ENCODE results near the gene DBN1. TPM values are rescaled to one million over a fixed set of nuclear protein-coding genes. Genes with fewer than 3 reads are reported as not detected.
A peak's percentile ranks its signal among the peaks of the same experiment; 100 is the strongest.
"Not testable (repeated sequence)": the region's sequence is repeated elsewhere in the genome, so short reads cannot be mapped to it uniquely, and the experiment has no call there.

The DBN1 gene
- polyA plus RNA-seq, 1 donor from 2014 or later, result 0.54 TPM

- Mint-ChIP-seq H3K9me3 (no peaks in the 10 kb centered on the region), H3K4me3 (peak overlapping the region; percentile 88 to 96 (median 92)), H3K4me1 (peaks cover 23 to 36% (median 26%) of the 10 kb centered on the region in 3 donors), H3K27me3 (no peaks in the 10 kb centered on the region), H3K27ac (peak overlapping the region; percentile 94 to 99 (median 95)), H3K36me3 (peaks cover 5% of the 10 kb centered on the region)
Measured at GRCh38 chr5:177425801-177426565, 47.5 kb downstream of the DBN1 start.

GRCh38 chr5:177425196-177425800 lies 48.1 kb downstream of the DBN1 start:
- H3K27me3 Mint-ChIP-seq, result no peaks in the 10 kb centered on the region
- H3K36me3 Mint-ChIP-seq, result peaks cover 5% of the 10 kb centered on the region
- H3K9me3 Mint-ChIP-seq, result no peaks in the 10 kb centered on the region
- H3K4me3 Mint-ChIP-seq, result peak overlapping the region; percentile 88 to 96 (median 92)
- peak overlapping the region; percentile 94 to 99 (median 95) for H3K27ac Mint-ChIP-seq
- H3K4me1 Mint-ChIP-seq, result peaks cover 19 to 30% (median 21%) of the 10 kb centered on the region in 3 donors

DNA sequence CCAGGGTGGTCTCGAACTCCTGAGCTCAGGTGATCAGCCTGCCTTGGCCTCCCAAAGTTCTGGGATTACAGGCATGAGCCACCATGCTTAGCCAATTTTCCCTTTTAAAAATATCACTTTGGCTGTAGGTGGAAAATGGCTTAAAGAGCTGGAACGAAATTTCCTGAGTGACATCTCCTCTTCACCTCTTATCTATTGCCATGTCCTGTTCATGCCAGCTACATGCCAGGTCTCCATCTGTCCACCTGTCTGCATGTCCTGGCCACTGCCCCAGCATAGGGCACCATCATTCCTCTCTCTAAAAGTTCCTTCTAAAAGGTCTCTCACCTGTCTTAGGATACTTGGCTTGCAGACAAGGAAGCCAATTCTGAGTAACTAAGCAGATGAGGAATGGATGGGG lies 49.8 kb downstream of the DBN1 start:
- Mint-ChIP-seq H3K27ac (no peak overlapping the region), H3K27me3 (no peaks in the 10 kb centered on the region), H3K9me3 (no peaks in the 10 kb centered on the region), H3K4me3 (no peak overlapping the region), H3K4me1 (peaks cover 8 to 14% (median 10%) of the 10 kb centered on the region in 3 donors), H3K36me3 (no peaks in the 10 kb centered on the region)

DNA sequence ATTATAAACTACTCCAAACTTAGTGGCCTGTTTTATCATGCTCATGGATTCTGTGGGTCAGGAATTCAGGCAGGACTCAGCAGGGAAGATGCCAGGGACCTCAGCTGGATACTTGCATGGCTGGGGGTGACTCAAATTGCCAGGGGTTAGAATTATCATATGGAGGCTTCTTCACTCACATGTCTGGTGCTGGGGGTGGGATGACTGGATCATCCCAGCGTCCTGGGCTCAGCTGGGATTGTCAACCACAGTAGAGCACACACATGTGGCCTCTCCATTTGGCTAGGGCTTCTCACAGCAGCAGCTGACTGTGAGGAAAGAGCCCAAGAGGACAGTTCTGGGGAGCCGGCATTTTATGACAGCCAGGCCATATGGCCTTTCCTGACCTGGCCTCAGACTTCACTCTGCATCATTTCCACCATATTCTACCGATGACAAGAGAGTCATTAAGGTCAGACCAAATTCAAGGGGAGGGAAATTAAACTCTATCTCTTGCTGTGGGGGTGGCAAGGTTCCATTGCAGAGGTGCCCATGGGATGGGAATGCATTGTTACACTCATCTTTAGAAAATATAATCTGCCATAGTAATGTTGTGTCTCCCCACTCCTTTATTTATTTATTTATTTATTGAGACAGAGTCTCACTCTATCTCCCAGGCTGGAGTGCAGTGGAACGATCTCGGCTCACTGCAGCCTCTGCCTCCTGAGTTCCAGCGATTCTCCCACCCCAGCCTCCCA lies 52.2 kb downstream of the DBN1 start:
- Mint-ChIP-seq H3K27me3 (no peaks in the 10 kb centered on the region), H3K4me3 (no peak overlapping the region), H3K4me1 (peaks cover 8 to 12% (median 9%) of the 10 kb centered on the region in 3 donors), H3K9me3 (no peaks in the 10 kb centered on the region), H3K36me3 (no peaks in the 10 kb centered on the region), H3K27ac (peak overlapping the region in 1 of 3 donors; percentile 20)

DNA sequence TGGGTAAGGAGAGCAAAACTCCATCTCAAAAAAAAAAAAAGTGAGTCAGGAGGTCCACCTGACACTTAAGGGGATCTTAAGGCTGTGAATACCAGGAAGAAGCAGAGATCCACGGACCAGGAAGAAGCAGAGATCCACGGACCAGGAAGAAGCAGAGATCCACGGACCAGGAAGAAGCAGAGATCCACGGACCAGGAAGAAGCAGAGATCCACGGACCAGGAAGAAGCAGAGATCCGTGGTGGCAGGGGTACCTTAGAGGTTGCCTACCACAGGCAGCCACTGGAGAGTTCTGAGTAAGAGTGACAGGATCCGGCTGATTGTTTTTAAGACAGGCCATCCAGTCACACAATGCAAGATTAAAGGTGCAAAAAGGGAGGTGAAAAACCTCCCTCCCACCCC lies 53.0 kb downstream of the DBN1 start:
- not testable (repeated sequence) for H3K27me3 Mint-ChIP-seq, H3K27ac Mint-ChIP-seq, H3K4me1 Mint-ChIP-seq, H3K9me3 Mint-ChIP-seq, H3K36me3 Mint-ChIP-seq
- peak overlapping the region in 1 of 4 donors; percentile 55 for H3K4me3 Mint-ChIP-seq

DNA sequence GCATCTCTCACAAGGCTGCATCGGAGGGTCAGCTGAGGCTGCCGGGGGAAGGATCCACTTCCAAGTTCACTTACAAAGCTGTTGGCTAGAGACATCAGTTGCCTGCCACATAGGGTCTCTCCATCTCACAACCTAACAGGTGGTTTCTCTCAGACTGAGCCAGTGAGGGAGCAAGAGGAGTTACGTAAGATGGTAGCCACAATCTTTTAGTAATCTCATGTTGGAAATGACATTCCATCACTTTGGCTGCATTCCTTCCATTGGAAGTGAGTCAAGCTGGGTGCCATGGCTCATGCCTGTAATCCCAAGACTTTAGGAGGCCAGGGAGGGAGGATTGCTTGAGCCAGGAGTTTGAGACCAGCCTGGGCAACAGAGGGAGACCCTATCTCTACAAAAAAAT lies 54.4 kb downstream of the DBN1 start:
- Mint-ChIP-seq H3K4me1 (peaks cover 0 to 4% (median 3%) of the 10 kb centered on the region in 3 donors), H3K4me3 (no peak overlapping the region), H3K9me3 (no peaks in the 10 kb centered on the region), H3K27ac (peak overlapping the region in 1 of 3 donors; percentile 19), H3K36me3 (no peaks in the 10 kb centered on the region), H3K27me3 (no peaks in the 10 kb centered on the region)

DNA sequence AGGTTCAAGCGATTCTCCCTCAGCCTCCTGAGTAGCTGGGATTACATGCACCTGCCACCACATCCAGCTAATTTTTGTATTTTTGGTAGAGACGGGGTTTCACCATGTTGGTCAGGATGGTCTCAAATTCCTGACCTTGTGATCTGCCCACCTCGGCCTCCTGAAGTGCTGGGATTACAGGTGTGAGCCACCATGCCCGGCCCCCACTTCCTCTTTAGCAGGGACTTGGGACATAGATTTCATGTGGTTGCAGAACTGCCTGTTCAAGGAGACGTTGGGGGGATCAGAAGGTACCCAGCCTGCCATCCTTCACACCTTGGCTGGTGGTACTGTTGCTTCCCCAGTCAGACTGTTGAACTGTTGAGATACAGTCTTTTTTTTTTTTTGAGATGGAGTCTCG lies 56.4 kb downstream of the DBN1 start:
- not testable (repeated sequence) for H3K9me3 Mint-ChIP-seq, H3K36me3 Mint-ChIP-seq, H3K27me3 Mint-ChIP-seq, H3K27ac Mint-ChIP-seq
- peak overlapping the region in 1 of 4 donors; percentile 9 for H3K4me3 Mint-ChIP-seq
- H3K4me1 Mint-ChIP-seq, result peaks cover 6 to 12% (median 11%) of the 10 kb centered on the region in 3 donors

- H3K4me3 Mint-ChIP-seq, result no peak overlapping the region
- no peaks in the 10 kb centered on the region for H3K9me3 Mint-ChIP-seq
- peaks cover 6 to 12% (median 11%) of the 10 kb centered on the region in 3 donors for H3K4me1 Mint-ChIP-seq
- peak overlapping the region in 1 of 3 donors; percentile 74 for H3K27ac Mint-ChIP-seq
- peaks cover under 1% of the 10 kb centered on the region for H3K27me3 Mint-ChIP-seq
- no peaks in the 10 kb centered on the region for H3K36me3 Mint-ChIP-seq
Measured at GRCh38 chr5:177414481-177414880, 59.0 kb downstream of the DBN1 start.

DNA sequence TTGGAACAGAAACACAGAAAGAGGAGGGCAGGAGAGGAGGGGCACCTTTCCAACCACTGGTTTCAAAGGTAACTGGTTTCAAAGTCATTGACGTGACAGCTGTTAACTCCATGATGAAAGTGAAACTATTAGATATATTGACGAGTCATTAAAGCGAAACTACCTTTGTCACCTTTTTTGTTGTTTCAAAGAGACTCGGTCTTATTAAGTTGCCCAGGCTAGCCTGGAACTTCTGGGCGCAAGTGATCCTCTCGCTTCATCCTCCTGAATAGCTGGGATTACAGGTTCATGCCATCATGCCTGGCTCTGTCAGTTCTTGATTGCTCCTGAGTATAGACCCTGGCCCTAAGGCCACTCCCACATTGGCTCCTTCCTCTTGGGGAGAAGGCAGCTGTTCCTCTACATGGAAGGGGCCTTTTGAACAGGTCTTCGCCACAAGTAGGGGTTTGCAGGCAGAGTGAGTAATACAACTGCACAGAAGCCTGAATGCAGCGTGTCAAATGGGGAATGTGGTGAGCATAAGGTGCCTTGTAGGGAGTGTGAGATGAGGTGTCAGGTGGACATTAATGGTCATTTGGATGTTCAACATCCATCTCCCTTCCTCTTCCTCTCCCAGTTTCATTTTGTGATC lies 60.7 kb downstream of the DBN1 start:
- H3K4me3 Mint-ChIP-seq, result peak overlapping the region in 2 of 4 donors; percentile 14 to 56
- H3K4me1 Mint-ChIP-seq, result peaks cover 6 to 12% (median 11%) of the 10 kb centered on the region in 3 donors

DNA sequence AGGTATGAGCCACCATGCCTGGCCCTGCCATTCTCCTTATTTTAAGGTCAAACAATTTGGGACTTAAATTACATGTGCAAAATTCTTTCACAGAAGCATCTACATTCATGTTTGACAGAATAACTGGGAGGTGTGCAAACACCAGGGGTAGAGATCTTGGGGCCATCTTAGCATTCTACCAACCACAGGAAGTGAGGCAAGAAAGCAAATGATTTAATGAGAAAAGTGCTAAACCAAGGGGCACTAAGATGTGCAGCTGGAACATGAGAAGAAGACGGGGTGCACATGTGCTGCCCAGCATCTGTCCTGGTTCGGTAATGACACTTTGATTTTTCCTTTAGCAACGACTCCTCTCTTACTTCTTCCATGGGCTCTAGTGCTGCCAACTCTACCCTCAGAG lies 62.9 kb downstream of the DBN1 start:
- Mint-ChIP-seq H3K4me3 (no peak overlapping the region), H3K36me3 (no peaks in the 10 kb centered on the region), H3K4me1 (peaks cover 14 to 18% (median 16%) of the 10 kb centered on the region in 3 donors), H3K27ac (peak overlapping the region in 1 of 3 donors; percentile 64), H3K27me3 (peaks cover 4% of the 10 kb centered on the region), H3K9me3 (no peaks in the 10 kb centered on the region)

More for the DNA sequence above, 60.7 kb downstream of the DBN1 start:
- H3K27ac Mint-ChIP-seq, result peak overlapping the region; percentile 36 to 85 (median 73)
- H3K36me3 Mint-ChIP-seq, result no peaks in the 10 kb centered on the region
- no peaks in the 10 kb centered on the region for H3K9me3 Mint-ChIP-seq
- H3K27me3 Mint-ChIP-seq, result peaks cover 4% of the 10 kb centered on the region

DNA sequence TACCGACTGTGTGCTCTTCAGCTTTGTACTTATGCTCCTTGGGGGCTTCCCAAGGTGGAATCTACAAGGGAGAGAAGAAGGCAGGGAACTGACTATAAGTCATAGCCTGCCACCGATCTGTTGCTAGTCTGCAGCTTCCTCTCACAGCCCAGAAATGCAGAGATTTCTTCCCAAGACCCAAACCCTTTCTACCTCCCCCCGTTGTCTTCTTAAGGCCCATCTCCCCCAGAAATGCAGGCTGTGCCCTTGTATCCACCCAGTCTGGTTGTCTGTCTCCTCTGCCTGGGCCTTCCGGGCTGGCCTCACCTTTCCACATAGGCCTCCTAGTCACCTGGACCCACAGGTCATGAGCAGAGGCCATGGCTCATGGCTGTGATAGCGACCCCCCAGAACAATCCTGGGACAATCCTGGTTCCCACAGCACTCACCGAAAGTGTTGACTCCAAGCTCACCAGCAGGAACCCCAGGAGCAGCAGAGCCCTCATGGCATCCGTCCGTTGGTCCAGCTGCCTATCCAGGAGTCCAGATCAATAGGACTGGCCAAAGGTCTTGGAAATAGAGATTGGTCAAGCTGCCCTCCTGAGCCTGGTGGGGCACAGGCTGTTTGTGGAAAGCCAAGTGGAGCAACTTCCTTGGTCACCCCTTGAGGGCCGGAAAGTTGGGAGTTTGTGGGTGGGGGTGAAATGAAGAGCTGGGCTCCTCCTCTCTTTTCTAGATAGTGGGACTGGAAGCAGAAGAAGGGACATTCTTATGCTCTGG lies 64.2 kb downstream of the DBN1 start, which contains the start of gene F12:
TSS of gene F12 (minus strand) at position 522 of the 759 bp plus-strand sequence. CDS start at position 485, 37 bp downstream.
- no peak within 1 kb of the TSS for H3K4me3 Mint-ChIP-seq
- H3K9me3 Mint-ChIP-seq, result no peaks in the 10 kb centered on the region
- peaks cover 16 to 25% (median 21%) of the 10 kb centered on the region in 3 donors for H3K4me1 Mint-ChIP-seq
- no peaks in the 10 kb centered on the region for H3K36me3 Mint-ChIP-seq
- peaks cover 4% of the 10 kb centered on the region for H3K27me3 Mint-ChIP-seq
- peak within 1 kb of the TSS in 2 of 3 donors; percentile 39 to 64 for H3K27ac Mint-ChIP-seq

Data from IgD-negative memory B cell (primary cell).